Measurements from ENCODE around the gene LIN28B. TPM values are rescaled to one million over a fixed set of nuclear protein-coding genes. Genes with fewer than 3 reads are reported as not detected.

Gene LIN28B
- polyA plus RNA-seq, 1 donor from 2014 or later, result not detected

DNA sequence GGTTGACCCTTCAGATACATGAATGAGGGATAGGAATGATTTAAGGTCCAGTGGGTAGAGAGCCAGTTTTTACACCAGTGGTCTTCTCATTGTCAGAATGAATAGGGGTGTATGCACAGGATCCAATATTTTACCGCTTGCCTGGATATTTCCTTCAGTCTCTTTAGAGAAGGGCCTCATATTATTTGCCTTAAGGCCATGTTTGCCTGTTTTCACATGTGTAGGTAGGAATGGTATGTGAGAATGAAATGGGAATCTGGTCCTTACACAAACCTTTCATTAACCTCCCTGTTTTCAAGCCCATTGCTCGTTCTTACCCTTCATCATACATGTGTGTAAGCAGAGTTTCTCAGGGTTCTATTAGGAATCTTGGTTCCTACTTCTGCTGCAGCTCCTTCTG is 62.4 kb downstream of the LIN28B start:
- Mint-ChIP-seq H3K4me3 (no peak overlapping the region), H3K4me1 (no peaks in the 10 kb centered on the region), H3K36me3 (no peaks in the 10 kb centered on the region), H3K27ac (no peak overlapping the region), H3K27me3 (peaks cover 14% of the 10 kb centered on the region), H3K9me3 (peaks cover 0 to 2% (median 0%) of the 10 kb centered on the region in 3 donors)

DNA sequence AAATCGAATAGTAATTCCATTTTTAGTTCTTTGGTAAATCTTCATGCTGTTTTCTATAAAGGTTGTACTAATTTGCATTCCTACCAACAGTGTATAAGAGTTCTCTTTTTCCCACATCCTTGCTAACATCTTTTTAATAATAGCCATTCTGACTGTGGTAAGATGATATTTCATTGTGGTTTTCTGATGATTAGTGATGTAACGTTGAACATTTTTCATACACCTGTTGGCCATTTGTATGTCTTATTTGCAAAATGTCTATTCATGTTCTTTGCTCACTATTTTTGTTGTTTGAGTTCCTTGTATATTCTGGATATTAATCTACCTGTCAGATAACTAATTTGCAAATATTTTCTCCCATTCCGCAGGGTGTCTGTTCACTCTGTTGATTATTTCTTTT is 64.5 kb downstream of the LIN28B start:
- peaks cover 14% of the 10 kb centered on the region for H3K27me3 Mint-ChIP-seq
- H3K27ac Mint-ChIP-seq, result no peak overlapping the region
- peaks cover 0 to 2% (median 0%) of the 10 kb centered on the region in 3 donors for H3K9me3 Mint-ChIP-seq
- H3K4me1 Mint-ChIP-seq, result no peaks in the 10 kb centered on the region
- no peak overlapping the region for H3K4me3 Mint-ChIP-seq
- no peaks in the 10 kb centered on the region for H3K36me3 Mint-ChIP-seq

DNA sequence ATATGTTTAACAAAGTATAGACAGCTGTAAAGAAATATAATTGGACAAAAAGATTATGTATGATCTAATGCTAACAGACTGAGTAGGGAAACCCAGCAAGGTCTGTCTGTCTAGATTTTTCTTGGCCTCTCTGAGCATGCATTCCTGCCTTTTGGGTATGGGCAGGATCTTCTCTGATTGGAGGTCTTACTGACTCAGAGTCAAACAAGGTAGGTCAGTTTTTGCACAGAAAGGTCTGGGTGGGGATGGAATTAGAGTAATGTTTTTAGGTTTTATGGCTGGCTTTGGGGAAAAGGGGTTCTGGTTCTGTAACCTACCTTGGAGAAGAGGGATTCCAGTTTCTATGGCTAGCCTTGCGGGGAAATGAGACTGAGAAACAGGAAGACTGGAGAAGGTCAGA is 65.5 kb downstream of the LIN28B start:
- no peaks in the 10 kb centered on the region for H3K4me1 Mint-ChIP-seq
- H3K36me3 Mint-ChIP-seq, result no peaks in the 10 kb centered on the region
- H3K27ac Mint-ChIP-seq, result no peak overlapping the region
- peaks cover 0 to 2% (median 0%) of the 10 kb centered on the region in 3 donors for H3K9me3 Mint-ChIP-seq
- H3K27me3 Mint-ChIP-seq, result peaks cover 12% of the 10 kb centered on the region
- no peak overlapping the region for H3K4me3 Mint-ChIP-seq

DNA sequence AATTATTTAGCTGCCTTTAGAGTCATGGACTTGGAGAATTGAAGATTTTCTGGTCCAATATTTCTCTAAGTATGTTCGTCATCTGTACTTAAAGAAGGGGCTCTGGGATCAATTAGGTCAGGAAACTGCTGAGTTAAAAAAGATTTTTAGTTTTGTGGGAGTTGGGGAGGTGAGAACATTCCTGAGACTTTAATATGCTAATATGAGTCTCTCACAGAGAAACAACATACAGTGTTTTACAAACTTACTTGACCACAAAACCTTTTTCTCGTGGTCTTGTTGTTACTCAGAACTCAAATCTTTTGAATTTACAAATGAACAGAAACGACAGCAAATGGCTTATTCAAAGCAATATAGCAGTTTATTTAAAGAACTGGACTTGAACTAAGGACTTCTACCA is 67.9 kb downstream of the LIN28B start:
- Mint-ChIP-seq H3K27me3 (peaks cover 11% of the 10 kb centered on the region), H3K36me3 (no peaks in the 10 kb centered on the region), H3K4me3 (peak overlapping the region in 1 of 4 donors; percentile 9), H3K27ac (peak overlapping the region in 1 of 3 donors; percentile 44), H3K4me1 (no peaks in the 10 kb centered on the region), H3K9me3 (peaks cover 0 to 2% (median 0%) of the 10 kb centered on the region in 3 donors)

- Mint-ChIP-seq H3K27me3 (peaks cover 1% of the 10 kb centered on the region), H3K4me3 (no peak overlapping the region), H3K4me1 (no peaks in the 10 kb centered on the region), H3K36me3 (no peaks in the 10 kb centered on the region), H3K27ac (no peak overlapping the region), H3K9me3 (no peaks in the 10 kb centered on the region)
Measured at GRCh38 chr6:105028898-105029297, 72.0 kb downstream of the LIN28B start.

DNA sequence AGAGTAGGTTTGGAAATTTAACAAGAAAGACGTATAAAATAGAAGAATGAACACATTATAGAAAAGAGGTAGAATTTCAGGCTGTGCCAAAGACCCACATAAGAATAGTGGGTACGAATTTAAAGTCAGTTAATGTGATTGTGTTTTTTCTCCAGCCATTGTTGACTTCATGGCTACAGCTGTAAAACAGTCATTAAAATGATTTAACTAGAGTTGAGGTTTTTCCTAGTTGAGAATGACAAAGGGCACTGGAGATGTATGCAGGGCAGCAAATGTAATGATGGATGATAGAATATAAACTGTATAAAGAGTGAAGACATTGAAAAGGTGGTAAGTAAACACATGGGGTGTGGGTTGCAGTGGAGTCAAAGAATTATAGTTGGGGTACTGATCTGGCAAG is 72.7 kb downstream of the LIN28B start:
- H3K27ac Mint-ChIP-seq, result no peak overlapping the region
- H3K36me3 Mint-ChIP-seq, result no peaks in the 10 kb centered on the region
- H3K4me1 Mint-ChIP-seq, result no peaks in the 10 kb centered on the region
- H3K4me3 Mint-ChIP-seq, result no peak overlapping the region
- no peaks in the 10 kb centered on the region for H3K9me3 Mint-ChIP-seq
- H3K27me3 Mint-ChIP-seq, result peaks cover 1% of the 10 kb centered on the region

GRCh38 chr6:105034470-105034869 is 77.6 kb downstream of the LIN28B start:
- Mint-ChIP-seq H3K9me3 (no peaks in the 10 kb centered on the region), H3K4me3 (no peak overlapping the region), H3K4me1 (no peaks in the 10 kb centered on the region), H3K27ac (no peak overlapping the region), H3K27me3 (peaks cover 7% of the 10 kb centered on the region), H3K36me3 (no peaks in the 10 kb centered on the region)

DNA sequence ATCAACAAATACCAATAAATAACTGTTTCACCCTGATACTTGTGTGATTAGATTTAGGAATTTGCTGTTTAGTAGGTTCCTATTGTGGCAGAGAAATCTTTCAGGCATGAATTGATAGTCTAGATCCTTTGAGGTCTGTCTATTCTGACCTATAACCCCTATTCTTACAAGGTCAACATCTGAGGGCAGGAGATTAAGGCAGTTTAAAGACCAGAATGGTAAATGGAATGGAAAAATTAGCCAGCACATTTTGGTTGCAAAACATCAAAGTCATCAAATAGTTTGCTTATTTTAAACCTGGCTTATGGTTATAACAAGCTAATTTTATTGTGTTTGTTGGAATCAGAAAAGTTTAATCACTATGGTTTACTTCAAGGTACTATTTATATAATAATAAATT is 78.4 kb downstream of the LIN28B start:
- Mint-ChIP-seq H3K36me3 (no peaks in the 10 kb centered on the region), H3K4me1 (no peaks in the 10 kb centered on the region), H3K27me3 (peaks cover 7% of the 10 kb centered on the region), H3K9me3 (no peaks in the 10 kb centered on the region), H3K4me3 (no peak overlapping the region), H3K27ac (no peak overlapping the region)

- Mint-ChIP-seq H3K4me1 (no peaks in the 10 kb centered on the region), H3K9me3 (no peaks in the 10 kb centered on the region), H3K27ac (peak overlapping the region in 1 of 3 donors; percentile 84), H3K27me3 (peaks cover 7% of the 10 kb centered on the region), H3K4me3 (no peak overlapping the region), H3K36me3 (no peaks in the 10 kb centered on the region)
Measured at GRCh38 chr6:105036351-105036750, 79.4 kb downstream of the LIN28B start.

GRCh38 chr6:105038259-105038658 is 81.4 kb downstream of the LIN28B start:
- no peaks in the 10 kb centered on the region for H3K36me3 Mint-ChIP-seq
- H3K27ac Mint-ChIP-seq, result no peak overlapping the region
- H3K4me3 Mint-ChIP-seq, result no peak overlapping the region
- no peaks in the 10 kb centered on the region for H3K4me1 Mint-ChIP-seq
- peaks cover 6% of the 10 kb centered on the region for H3K27me3 Mint-ChIP-seq
- H3K9me3 Mint-ChIP-seq, result no peaks in the 10 kb centered on the region

DNA sequence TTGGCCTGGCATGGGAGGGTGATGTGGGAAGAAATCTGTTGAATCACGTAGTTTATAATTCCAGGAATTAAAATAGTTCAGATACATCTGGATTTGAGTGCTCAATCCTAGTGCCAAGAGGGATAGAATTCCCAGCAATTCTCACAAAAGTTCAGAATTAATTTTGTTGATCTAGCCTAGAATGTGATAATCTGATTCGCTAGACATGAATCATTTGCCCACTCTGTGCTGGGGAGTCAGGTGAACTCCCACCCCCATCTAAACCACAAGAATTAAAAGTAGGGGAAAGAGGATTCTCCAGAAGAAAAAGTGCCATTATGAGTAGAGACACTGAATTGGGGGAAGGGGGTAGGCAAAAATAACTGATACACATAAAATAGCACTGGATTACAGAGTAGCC is 85.0 kb downstream of the LIN28B start:
- no peaks in the 10 kb centered on the region for H3K9me3 Mint-ChIP-seq
- H3K4me3 Mint-ChIP-seq, result no peak overlapping the region
- H3K36me3 Mint-ChIP-seq, result no peaks in the 10 kb centered on the region
- H3K27me3 Mint-ChIP-seq, result peaks cover 7% of the 10 kb centered on the region
- no peak overlapping the region for H3K27ac Mint-ChIP-seq
- no peaks in the 10 kb centered on the region for H3K4me1 Mint-ChIP-seq

- peaks cover 7% of the 10 kb centered on the region for H3K27me3 Mint-ChIP-seq
- no peak overlapping the region for H3K4me3 Mint-ChIP-seq
- no peaks in the 10 kb centered on the region for H3K36me3 Mint-ChIP-seq
- no peaks in the 10 kb centered on the region for H3K9me3 Mint-ChIP-seq
- no peak overlapping the region for H3K27ac Mint-ChIP-seq
- H3K4me1 Mint-ChIP-seq, result no peaks in the 10 kb centered on the region
Measured at GRCh38 chr6:105042648-105043047, 85.7 kb downstream of the LIN28B start.

DNA sequence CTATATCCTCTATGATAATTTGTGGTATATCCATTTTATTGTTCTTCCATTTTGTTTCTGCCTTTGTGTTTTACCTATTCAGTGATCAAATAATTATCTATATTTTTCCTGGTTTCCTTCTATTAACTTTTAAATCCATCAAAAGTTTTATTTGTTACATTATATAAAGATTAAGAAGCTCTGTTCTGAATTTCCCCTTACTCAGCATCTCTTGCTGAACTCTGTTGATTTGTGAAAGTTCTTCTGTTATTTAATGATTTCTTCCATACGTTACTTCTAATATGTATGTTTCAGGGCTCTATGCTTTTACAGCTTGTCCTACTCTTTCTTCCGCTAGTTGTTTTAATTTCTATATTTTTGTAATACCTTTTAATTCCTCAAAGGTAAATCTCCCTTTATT is 87.1 kb downstream of the LIN28B start:
- H3K9me3 Mint-ChIP-seq, result no peaks in the 10 kb centered on the region
- H3K4me3 Mint-ChIP-seq, result no peak overlapping the region
- H3K4me1 Mint-ChIP-seq, result no peaks in the 10 kb centered on the region

GRCh38 chr6:105045526-105045925 is 88.6 kb downstream of the LIN28B start:
- H3K27ac Mint-ChIP-seq, result no peak overlapping the region
- H3K4me1 Mint-ChIP-seq, result no peaks in the 10 kb centered on the region
- peaks cover 2% of the 10 kb centered on the region for H3K36me3 Mint-ChIP-seq
- H3K27me3 Mint-ChIP-seq, result peaks cover 2% of the 10 kb centered on the region
- H3K9me3 Mint-ChIP-seq, result no peaks in the 10 kb centered on the region
- no peak overlapping the region for H3K4me3 Mint-ChIP-seq

More for the DNA sequence above, 87.1 kb downstream of the LIN28B start:
- Mint-ChIP-seq H3K27ac (no peak overlapping the region), H3K36me3 (peaks cover under 1% of the 10 kb centered on the region), H3K27me3 (peaks cover 2% of the 10 kb centered on the region)

- Mint-ChIP-seq H3K36me3 (peaks cover 3% of the 10 kb centered on the region), H3K27me3 (peaks cover 8% of the 10 kb centered on the region), H3K27ac (no peak overlapping the region), H3K4me1 (no peaks in the 10 kb centered on the region), H3K9me3 (peaks cover 0 to 1% (median 0%) of the 10 kb centered on the region in 3 donors), H3K4me3 (no peak overlapping the region)
Measured at GRCh38 chr6:105051941-105052471, 95.1 kb downstream of the LIN28B start.

DNA sequence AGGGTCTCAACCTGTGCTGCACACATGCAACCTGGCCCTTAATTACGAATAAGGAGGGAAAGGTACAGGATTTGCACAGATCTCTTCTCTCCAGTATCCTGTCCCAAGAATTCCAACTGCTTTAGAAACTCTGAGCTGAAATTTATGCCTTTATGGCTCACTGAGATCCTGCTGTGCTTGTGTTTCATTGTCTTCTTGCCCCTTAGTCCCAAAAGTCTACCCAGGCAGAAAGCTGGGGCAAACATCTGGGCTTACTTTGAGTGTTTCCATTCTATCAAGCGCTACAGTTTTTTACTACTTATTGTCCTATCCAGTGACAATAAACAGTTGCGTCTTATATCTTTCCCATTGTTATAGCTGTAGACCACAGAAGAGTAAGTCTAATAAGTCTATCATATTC is 99.7 kb downstream of the LIN28B start:
- Mint-ChIP-seq H3K4me1 (no peaks in the 10 kb centered on the region), H3K27me3 (peaks cover 10% of the 10 kb centered on the region), H3K4me3 (no peak overlapping the region), H3K9me3 (peaks cover 0 to 1% (median 0%) of the 10 kb centered on the region in 3 donors), H3K36me3 (peaks cover 1% of the 10 kb centered on the region), H3K27ac (no peak overlapping the region)
